Measurements from ENCODE around the gene CARF. TPM values are rescaled to one million over a fixed set of nuclear protein-coding genes. Genes with fewer than 3 reads are reported as not detected.

CARF gene
- total and polyA plus RNA-seq, 2 donors (not counting 3 experiments of a cell fraction or from before 2014, with no cell fraction given) = 1.0 to 3.7 TPM

DNA sequence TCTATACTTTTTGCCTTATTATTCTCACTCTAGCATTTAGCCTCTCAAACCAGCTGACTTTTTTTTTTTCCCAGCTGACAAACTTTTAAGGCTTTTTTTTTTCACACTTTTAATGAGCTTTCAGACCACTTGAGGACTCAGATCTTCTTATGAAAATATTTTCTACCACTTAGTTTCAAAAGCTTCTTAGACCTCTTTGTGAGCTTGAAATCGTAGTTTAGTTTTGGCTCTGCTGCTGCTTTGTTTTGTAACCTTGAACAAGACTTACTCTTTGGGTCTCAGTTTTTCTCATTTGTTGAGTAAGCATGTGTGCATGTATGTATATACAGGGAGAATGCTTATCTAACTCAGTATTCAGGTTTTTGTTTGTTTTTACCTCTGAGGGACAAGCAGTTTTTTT lies 106.1 kb downstream of the CARF start:
- CTCF ChIA-PET = interaction anchor here (0.6 to 1.5 kb wide), 6 partner anchors 10 to 407 kb away, joined by 3 to 5 read pairs (median 3); no protein-coding TSS in a partner anchor
- Histone ChIP-seq H3K9me1 (replicated peaks; ENCODE audit: control insufficient read depth, extremely low read depth, insufficient read depth, low read length) (no peaks in the 10 kb centered on the region), H3K4me3 (replicated peaks in 1 of 3; ENCODE audit: insufficient read depth in 1 of 3, low read depth in 1 of 3, low read length in 3 of 3) (peak overlapping the region in 1 of 3 experiments; percentile 40), H3K9me3 (replicated peaks; ENCODE audit: control insufficient read depth, insufficient read depth, low read length) (no peaks in the 10 kb centered on the region), H3K4me1 (ENCODE audit: control insufficient read depth, extremely low read depth, insufficient read depth, low read length) (peaks cover 26% of the 10 kb centered on the region), H3K27ac (ENCODE audit: insufficient read depth, low read depth, low read length) (no peak overlapping the region), H3K27me3 (ENCODE audit: control insufficient read depth in 2 of 2, insufficient read depth in 2 of 2, low read length in 2 of 2) (no peaks in the 10 kb centered on the region), H2AFZ (ENCODE audit: low read depth, low read length) (no peak overlapping the region), H4K20me1 (replicated peaks; ENCODE audit: control insufficient read depth, extremely low read depth, insufficient read depth, low read length) (no peaks in the 10 kb centered on the region), H3K79me2 (ENCODE audit: control insufficient read depth, insufficient read depth, low read length) (peaks cover 11% of the 10 kb centered on the region), H3K4me2 (ENCODE audit: insufficient read depth, low read length) (peak overlapping the region; percentile 74), H3K36me3 (ENCODE audit: control insufficient read depth in 2 of 2, extremely low read depth in 1 of 2, insufficient read depth in 2 of 2, low read length in 2 of 2) (no peaks in the 10 kb centered on the region), H3K9ac (replicated peaks; ENCODE audit: extremely low read depth, insufficient read depth, low read length) (no peak overlapping the region)
- dilution Hi-C loops (cut with MboI; ENCODE audit: extremely low pct_ligation_motif_present, low sequenced_read_pairs) = no loop called here
- BruUV-seq (replicated peaks) = no TSS peak
- FAIRE-seq (no peak), DNase-seq (ENCODE audit: low read depth, low spot score) (peak; percentile 55)
- POLR2A ChIA-PET = no interaction called here
- intact Hi-C loops (cut with micrococcal nuclease) = loop anchor here (5.0 to 10.0 kb wide), 3 partner anchors 89 to 437 kb away; partner anchors contain the start of gene FAM117B
- TF ChIP-seq MYC (IDR thresholded peaks at IDR 0.05; ENCODE audit: low read depth, low read length) (no peak), EZH2 (IDR thresholded peaks at IDR 0.05; ENCODE audit: borderline replicate concordance, low read depth, low read length, severe bottlenecking) (no peak), POLR2A (IDR thresholded peaks at IDR 0.05; ENCODE audit: low read depth, low read length) (no peak)
- TF ChIP-seq, protein P1, sequence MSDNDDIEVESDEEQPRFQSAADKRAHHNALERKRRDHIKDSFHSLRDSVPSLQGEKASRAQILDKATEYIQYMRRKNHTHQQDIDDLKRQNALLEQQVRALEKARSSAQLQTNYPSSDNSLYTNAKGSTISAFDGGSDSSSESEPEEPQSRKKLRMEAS (IDR thresholded peaks at IDR 0.05; ENCODE audit: insufficient read depth, insufficient read length) = no peak
- TF ChIP-seq, protein P2, sequence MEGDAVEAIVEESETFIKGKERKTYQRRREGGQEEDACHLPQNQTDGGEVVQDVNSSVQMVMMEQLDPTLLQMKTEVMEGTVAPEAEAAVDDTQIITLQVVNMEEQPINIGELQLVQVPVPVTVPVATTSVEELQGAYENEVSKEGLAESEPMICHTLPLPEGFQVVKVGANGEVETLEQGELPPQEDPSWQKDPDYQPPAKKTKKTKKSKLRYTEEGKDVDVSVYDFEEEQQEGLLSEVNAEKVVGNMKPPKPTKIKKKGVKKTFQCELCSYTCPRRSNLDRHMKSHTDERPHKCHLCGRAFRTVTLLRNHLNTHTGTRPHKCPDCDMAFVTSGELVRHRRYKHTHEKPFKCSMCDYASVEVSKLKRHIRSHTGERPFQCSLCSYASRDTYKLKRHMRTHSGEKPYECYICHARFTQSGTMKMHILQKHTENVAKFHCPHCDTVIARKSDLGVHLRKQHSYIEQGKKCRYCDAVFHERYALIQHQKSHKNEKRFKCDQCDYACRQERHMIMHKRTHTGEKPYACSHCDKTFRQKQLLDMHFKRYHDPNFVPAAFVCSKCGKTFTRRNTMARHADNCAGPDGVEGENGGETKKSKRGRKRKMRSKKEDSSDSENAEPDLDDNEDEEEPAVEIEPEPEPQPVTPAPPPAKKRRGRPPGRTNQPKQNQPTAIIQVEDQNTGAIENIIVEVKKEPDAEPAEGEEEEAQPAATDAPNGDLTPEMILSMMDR (IDR thresholded peaks at IDR 0.05; ENCODE audit: extremely low read depth in 1 of 2, insufficient read depth in 1 of 2, low read depth in 1 of 2, low read length in 2 of 2) = no peak

DNA sequence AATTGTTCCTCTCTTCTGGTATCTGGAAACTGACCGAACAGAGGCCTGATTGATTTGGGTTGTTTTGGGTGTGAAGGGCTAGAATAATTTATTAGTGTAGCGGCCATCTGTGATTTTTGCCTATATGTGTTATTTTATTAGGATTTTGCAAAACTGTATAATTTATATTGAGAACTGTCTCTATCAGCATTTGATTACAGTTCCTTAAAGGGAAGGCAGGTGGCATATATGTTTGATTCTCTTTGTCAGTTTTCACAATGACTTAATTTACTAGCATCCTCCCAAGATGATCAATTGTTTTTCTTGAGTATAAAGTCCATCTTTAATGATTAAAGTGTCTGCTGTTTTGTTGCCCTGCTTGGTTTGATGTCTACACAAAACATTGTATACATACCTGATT lies 107.1 kb downstream of the CARF start:
- Histone ChIP-seq H3K9me3 (replicated peaks; ENCODE audit: control insufficient read depth, insufficient read depth, low read length) (no peaks in the 10 kb centered on the region), H3K4me3 (replicated peaks in 1 of 3; ENCODE audit: insufficient read depth in 1 of 3, low read depth in 1 of 3, low read length in 3 of 3) (no peak overlapping the region), H4K20me1 (replicated peaks; ENCODE audit: control insufficient read depth, extremely low read depth, insufficient read depth, low read length) (no peaks in the 10 kb centered on the region), H2AFZ (ENCODE audit: low read depth, low read length) (no peak overlapping the region), H3K4me2 (ENCODE audit: insufficient read depth, low read length) (peak overlapping the region; percentile 74), H3K79me2 (ENCODE audit: control insufficient read depth, insufficient read depth, low read length) (peaks cover 11% of the 10 kb centered on the region), H3K27me3 (ENCODE audit: control insufficient read depth in 2 of 2, insufficient read depth in 2 of 2, low read length in 2 of 2) (no peaks in the 10 kb centered on the region), H3K27ac (ENCODE audit: insufficient read depth, low read depth, low read length) (no peak overlapping the region), H3K36me3 (ENCODE audit: control insufficient read depth in 2 of 2, extremely low read depth in 1 of 2, insufficient read depth in 2 of 2, low read length in 2 of 2) (no peaks in the 10 kb centered on the region), H3K9ac (replicated peaks; ENCODE audit: extremely low read depth, insufficient read depth, low read length) (no peak overlapping the region), H3K4me1 (ENCODE audit: control insufficient read depth, extremely low read depth, insufficient read depth, low read length) (peaks cover 26% of the 10 kb centered on the region), H3K9me1 (replicated peaks; ENCODE audit: control insufficient read depth, extremely low read depth, insufficient read depth, low read length) (no peaks in the 10 kb centered on the region)
- BruUV-seq (replicated peaks) = no TSS peak
- intact Hi-C loops (cut with micrococcal nuclease) = loop anchor here (5.0 to 10.0 kb wide), 3 partner anchors 88 to 436 kb away; partner anchors contain the start of gene FAM117B
- ChIA-PET CTCF (no interaction called here), POLR2A (no interaction called here)
- dilution Hi-C loops (cut with MboI; ENCODE audit: extremely low pct_ligation_motif_present, low sequenced_read_pairs) = no loop called here
- FAIRE-seq (no peak), DNase-seq (ENCODE audit: low read depth, low spot score) (no peak)
- TF ChIP-seq GATA2 (IDR thresholded peaks at IDR 0.05; ENCODE audit: insufficient read depth, insufficient read length, low read depth, low read length) (no peak), MYC (IDR thresholded peaks at IDR 0.05; ENCODE audit: low read depth, low read length) (no peak), JUN (IDR thresholded peaks at IDR 0.05; ENCODE audit: borderline replicate concordance, insufficient read depth, insufficient read length, low read depth) (no peak), POLR2A (IDR thresholded peaks at IDR 0.05; ENCODE audit: low read depth, low read length) (no peak), FOS (IDR thresholded peaks at IDR 0.05; ENCODE audit: borderline replicate concordance, insufficient read depth, low read length) (no peak), POLR2AphosphoS5 (IDR thresholded peaks at IDR 0.05; ENCODE audit: insufficient read depth, low read depth, low read length) (no peak), EZH2 (IDR thresholded peaks at IDR 0.05; ENCODE audit: borderline replicate concordance, low read depth, low read length, severe bottlenecking) (no peak)
- TF ChIP-seq, protein P1 (IDR thresholded peaks at IDR 0.05; ENCODE audit: insufficient read depth, insufficient read length) = no peak
- TF ChIP-seq, protein P2 (IDR thresholded peaks at IDR 0.05; ENCODE audit: extremely low read depth in 1 of 2, insufficient read depth in 1 of 2, low read depth in 1 of 2, low read length in 2 of 2) = no peak

Measured in endothelial cell of umbilical vein (primary cell).